Uterus (tissue), 4 donors: ENCODE measurements around the gene ACKR4. TPM values are rescaled to one million over a fixed set of nuclear protein-coding genes. Genes with fewer than 3 reads are reported as not detected.
"Not testable (repeated sequence)": the region's sequence is repeated elsewhere in the genome, so short reads cannot be mapped to it uniquely, and the experiment has no call there.

Experiments
- DNase-seq, 2 donors: peaks; one replicate each; pipeline ENCODE4 v3.0.0-alpha.2; 2019 to 2020
- H3K27ac ChIP-seq, 2 donors: fragments of 200-600 bp; sonication (generic); 1 replicate in 1 of 2; 2 replicates in 1 of 2; pipeline ENCODE4 v1.5.1; 2016 to 2018
- H3K27me3 ChIP-seq, 2 donors: fragments of 200-600 bp; sonication (generic); one replicate each; pipeline ENCODE4 v1.5.1; 2018 to 2019; ENCODE audit warnings: control low read depth in 1 of 2
- H3K36me3 ChIP-seq, 2 donors: fragments of 200-600 bp; sonication (generic); one replicate each; pipeline ENCODE4 v1.5.1; 2019; ENCODE audit warnings: control low read depth in 1 of 2
- H3K4me1 ChIP-seq, 2 donors: fragments of 200-600 bp; sonication (generic); one replicate each; pipeline ENCODE4 v1.5.1; 2018 to 2019; ENCODE audit warnings: control low read depth in 1 of 2
- H3K4me3 ChIP-seq, 2 donors: fragments of 200-600 bp; sonication (generic); 1 replicate in 1 of 2; 2 replicates in 1 of 2; pipeline ENCODE4 v1.5.1; 2018 to 2019; ENCODE audit warnings: mild to moderate bottlenecking in 1 of 2
- H3K9me3 ChIP-seq, 2 donors: fragments of 200-600 bp; sonication (generic); one replicate each; pipeline ENCODE4 v1.5.1; 2019; ENCODE audit warnings: control low read depth in 1 of 2
- CTCF ChIP-seq, 4 experiments: fragments of 200-600 bp in 2 of 4; fragments of 450-650 bp in 2 of 4; sonication (generic) in 2 of 4; IDR thresholded peaks; one replicate each; pipeline ENCODE4 v1.5.1; 2016 to 2019; ENCODE audit warnings: antibody characterized with exemption in 4 of 4, mild to moderate bottlenecking in 2 of 4, moderate library complexity in 1 of 4
- POLR2A ChIP-seq, 2 donors: fragments of 450-650 bp; IDR thresholded peaks; one replicate each; pipeline ENCODE4 v1.6.1; 2016; ENCODE audit warnings: antibody characterized with exemption in 2 of 2, mild to moderate bottlenecking in 1 of 2, moderate library complexity in 1 of 2
- intact Hi-C: fragments of 100-400 bp; cut with DNase I; formaldehyde crosslinking; loops from one replicate; pipeline ENCODE4 v1.15.1; 2023; ENCODE audit warnings: low total_unique reads
- total RNA-seq, 4 donors: library from RNA; depleted of rRNA in 3 of 4; stranded (reverse); fragments of >200 nt in 3 of 4; gene quantifications; one replicate each; pipeline versions ENCODE4 v1.1.0 to v1.2.4, GENCODE V29; 2014 to 2023
- donor health status: DM: yes; HTN: yes; CAD: no.

Gene ACKR4
- total RNA-seq, 4 donors from 2014 or later: 2.0 to 4.7 (median 4.4) TPM

- Histone ChIP-seq H3K4me3 (no peak overlapping the region), H3K9me3 (no peaks in the 10 kb centered on the region), H3K27ac (no peak overlapping the region), H3K36me3 (no peaks in the 10 kb centered on the region), H3K4me1 (no peaks in the 10 kb centered on the region), H3K27me3 (no peaks in the 10 kb centered on the region)
- no peak for DNase-seq
- intact Hi-C loops: no loop called here
- no peak for TF ChIP-seq POLR2A (IDR thresholded peaks at IDR 0.05)
- TF ChIP-seq CTCF (IDR thresholded peaks at IDR 0.05): no peak
These were observed 38.0 kb downstream of the ACKR4 start for GRCh38 chr3:132635052-132635451.

- TF ChIP-seq CTCF (IDR thresholded peaks at IDR 0.05): no peak
- no peak for TF ChIP-seq POLR2A (IDR thresholded peaks at IDR 0.05)
- Histone ChIP-seq H3K9me3 (no peaks in the 10 kb centered on the region), H3K4me1 (no peaks in the 10 kb centered on the region), H3K4me3 (no peak overlapping the region), H3K27ac (no peak overlapping the region), H3K27me3 (no peaks in the 10 kb centered on the region), H3K36me3 (no peaks in the 10 kb centered on the region)
- intact Hi-C loops: no loop called here
- no peak for DNase-seq
These were observed 40.5 kb downstream of the ACKR4 start for GRCh38 chr3:132637590-132637989.

GRCh38 chr3:132638706-132639105 lies 41.6 kb downstream of the ACKR4 start:
- Histone ChIP-seq H3K27ac (no peak overlapping the region), H3K36me3 (no peaks in the 10 kb centered on the region), H3K4me3 (no peak overlapping the region), H3K4me1 (no peaks in the 10 kb centered on the region), H3K27me3 (no peaks in the 10 kb centered on the region), H3K9me3 (no peaks in the 10 kb centered on the region)
- no peak for DNase-seq
- no peak for TF ChIP-seq CTCF (IDR thresholded peaks at IDR 0.05)
- no peak for TF ChIP-seq POLR2A (IDR thresholded peaks at IDR 0.05)
- intact Hi-C loops: no loop called here

GRCh38 chr3:132641427-132641826 lies 44.4 kb downstream of the ACKR4 start:
- DNase-seq, H3K27me3 ChIP-seq, H3K4me3 ChIP-seq, H3K27ac ChIP-seq, H3K36me3 ChIP-seq, H3K9me3 ChIP-seq, H3K4me1 ChIP-seq: not testable (repeated sequence)
- intact Hi-C loops: loop anchor here (5.0 kb wide), 1 partner anchor 104 kb away; no protein-coding TSS in a partner anchor

GRCh38 chr3:132641837-132642538 lies 44.9 kb downstream of the ACKR4 start:
- Histone ChIP-seq H3K9me3 (no peaks in the 10 kb centered on the region), H3K36me3 (no peaks in the 10 kb centered on the region), H3K27me3 (no peaks in the 10 kb centered on the region), H3K4me1 (no peaks in the 10 kb centered on the region), H3K4me3 (no peak overlapping the region), H3K27ac (no peak overlapping the region)
- no peak for DNase-seq
- peak; percentile 78 to 82 (median 80) for TF ChIP-seq CTCF (IDR thresholded peaks at IDR 0.05)
- no peak for TF ChIP-seq POLR2A (IDR thresholded peaks at IDR 0.05)
- intact Hi-C loops: loop anchor here (5.0 kb wide), 1 partner anchor 105 kb away; no protein-coding TSS in a partner anchor

GRCh38 chr3:132642539-132642847 lies 45.4 kb downstream of the ACKR4 start:
- H3K36me3 ChIP-seq: no peaks in the 10 kb centered on the region
- no peak for DNase-seq
- TF ChIP-seq POLR2A (IDR thresholded peaks at IDR 0.05): no peak
- TF ChIP-seq CTCF (IDR thresholded peaks at IDR 0.05): peak in 1 of 4 experiments; percentile 1
- H3K4me1 ChIP-seq: no peaks in the 10 kb centered on the region
- H3K27me3 ChIP-seq: no peaks in the 10 kb centered on the region
- no peak overlapping the region for H3K27ac ChIP-seq
- no peak overlapping the region for H3K4me3 ChIP-seq
- H3K9me3 ChIP-seq: no peaks in the 10 kb centered on the region
- intact Hi-C loops: loop anchor here (5.0 kb wide), 1 partner anchor 105 kb away; no protein-coding TSS in a partner anchor
